Right lobe of liver (tissue), 4 donors: ENCODE measurements around the gene YJEFN3.

Experiments
- CTCF ChIP-seq, 4 donors: fragments of 200-600 bp in 3 of 4; fragments of 450-650 bp in 1 of 4; IDR thresholded peaks; one replicate each; pipeline versions ENCODE4 v1.5.1 to v1.8.0; 2016 to 2022; ENCODE audit warnings: antibody characterized with exemption in 4 of 4, mild to moderate bottlenecking in 2 of 4
- POLR2A ChIP-seq: fragments of 450-650 bp; IDR thresholded peaks from one replicate; pipeline ENCODE4 v1.6.1; 2017; ENCODE audit warnings: antibody characterized with exemption, mild to moderate bottlenecking
- donor health status: DM: no; HTN: no; CAD: no.
- donor health status: DM: no; HTN: no; CAD: no.
- donor health status: DM: no; HTN: yes; CAD: no.

- TF ChIP-seq CTCF (IDR thresholded peaks at IDR 0.05) (no peak), POLR2A (no peak)
Observed at GRCh38 chr19:19580418-19580817, 51.7 kb downstream of the YJEFN3 start.
